Uterus (tissue), 4 donors: ENCODE results near the gene CST6. TPM values are rescaled to one million over a fixed set of nuclear protein-coding genes. Genes with fewer than 3 reads are reported as not detected.

ENCODE experiments used
- DNase-seq, 2 donors: peaks; one replicate each; pipeline ENCODE4 v3.0.0-alpha.2; 2019 to 2020
- H3K27ac ChIP-seq, 2 donors: fragments of 200-600 bp; sonication (generic); 1 replicate in 1 of 2; 2 replicates in 1 of 2; pipeline ENCODE4 v1.5.1; 2016 to 2018
- H3K27me3 ChIP-seq, 2 donors: fragments of 200-600 bp; sonication (generic); one replicate each; pipeline ENCODE4 v1.5.1; 2018 to 2019; ENCODE audit warnings: control low read depth in 1 of 2
- H3K36me3 ChIP-seq, 2 donors: fragments of 200-600 bp; sonication (generic); one replicate each; pipeline ENCODE4 v1.5.1; 2019; ENCODE audit warnings: control low read depth in 1 of 2
- H3K4me1 ChIP-seq, 2 donors: fragments of 200-600 bp; sonication (generic); one replicate each; pipeline ENCODE4 v1.5.1; 2018 to 2019; ENCODE audit warnings: control low read depth in 1 of 2
- H3K4me3 ChIP-seq, 2 donors: fragments of 200-600 bp; sonication (generic); 1 replicate in 1 of 2; 2 replicates in 1 of 2; pipeline ENCODE4 v1.5.1; 2018 to 2019; ENCODE audit warnings: mild to moderate bottlenecking in 1 of 2
- H3K9me3 ChIP-seq, 2 donors: fragments of 200-600 bp; sonication (generic); one replicate each; pipeline ENCODE4 v1.5.1; 2019; ENCODE audit warnings: control low read depth in 1 of 2
- POLR2A ChIP-seq, 2 donors: fragments of 450-650 bp; IDR thresholded peaks; one replicate each; pipeline ENCODE4 v1.6.1; 2016; ENCODE audit warnings: antibody characterized with exemption in 2 of 2, mild to moderate bottlenecking in 1 of 2, moderate library complexity in 1 of 2
- intact Hi-C: fragments of 100-400 bp; cut with DNase I; formaldehyde crosslinking; loops from one replicate; pipeline ENCODE4 v1.15.1; 2023; ENCODE audit warnings: low total_unique reads
- total RNA-seq, 4 donors: library from RNA; depleted of rRNA in 3 of 4; stranded (reverse); fragments of >200 nt in 3 of 4; gene quantifications; one replicate each; pipeline versions ENCODE4 v1.1.0 to v1.2.4, GENCODE V29; 2014 to 2023
- TF ChIP-seq, protein P1 (sequence below), 4 experiments: fragments of 200-600 bp in 2 of 4; fragments of 450-650 bp in 2 of 4; sonication (generic) in 2 of 4; IDR thresholded peaks; one replicate each; pipeline ENCODE4 v1.5.1; 2016 to 2019; ENCODE audit warnings: antibody characterized with exemption in 4 of 4, mild to moderate bottlenecking in 2 of 4, moderate library complexity in 1 of 4
- donor health status: DM: yes; HTN: yes; CAD: no.

Gene CST6
- total RNA-seq, 4 donors from 2014 or later, result 0.59 TPM; not detected in 3

DNA sequence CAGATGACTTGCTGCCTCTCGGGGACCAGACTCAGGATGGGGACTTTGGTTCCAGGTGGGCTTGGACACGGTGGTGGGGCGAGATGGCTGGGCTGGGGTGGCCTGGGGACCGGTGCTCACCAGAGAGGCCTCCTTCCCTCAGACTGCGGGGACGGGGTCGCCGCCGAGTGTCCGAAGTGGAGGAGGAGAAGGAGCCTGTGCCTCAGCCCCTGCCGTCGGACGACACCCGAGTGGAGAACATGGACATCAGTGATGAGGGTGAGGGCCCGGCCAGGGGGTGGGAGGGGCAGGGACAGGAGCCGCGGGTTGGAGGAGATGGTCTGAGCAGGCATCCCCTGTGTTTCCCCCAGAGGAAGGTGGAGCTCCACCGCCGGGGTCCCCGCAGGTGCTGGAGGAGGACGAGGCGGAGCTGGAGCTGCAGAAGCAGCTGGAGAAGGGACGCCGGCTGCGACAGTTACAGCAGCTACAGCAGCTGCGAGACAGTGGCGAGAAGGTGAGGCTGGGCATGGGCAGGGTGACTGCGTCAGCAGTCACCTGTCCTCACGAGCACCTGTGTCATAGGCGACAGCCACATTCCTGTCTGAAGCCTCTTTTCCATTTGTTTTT is 44.4 kb upstream of the CST6 start:
- TF ChIP-seq, protein P1, sequence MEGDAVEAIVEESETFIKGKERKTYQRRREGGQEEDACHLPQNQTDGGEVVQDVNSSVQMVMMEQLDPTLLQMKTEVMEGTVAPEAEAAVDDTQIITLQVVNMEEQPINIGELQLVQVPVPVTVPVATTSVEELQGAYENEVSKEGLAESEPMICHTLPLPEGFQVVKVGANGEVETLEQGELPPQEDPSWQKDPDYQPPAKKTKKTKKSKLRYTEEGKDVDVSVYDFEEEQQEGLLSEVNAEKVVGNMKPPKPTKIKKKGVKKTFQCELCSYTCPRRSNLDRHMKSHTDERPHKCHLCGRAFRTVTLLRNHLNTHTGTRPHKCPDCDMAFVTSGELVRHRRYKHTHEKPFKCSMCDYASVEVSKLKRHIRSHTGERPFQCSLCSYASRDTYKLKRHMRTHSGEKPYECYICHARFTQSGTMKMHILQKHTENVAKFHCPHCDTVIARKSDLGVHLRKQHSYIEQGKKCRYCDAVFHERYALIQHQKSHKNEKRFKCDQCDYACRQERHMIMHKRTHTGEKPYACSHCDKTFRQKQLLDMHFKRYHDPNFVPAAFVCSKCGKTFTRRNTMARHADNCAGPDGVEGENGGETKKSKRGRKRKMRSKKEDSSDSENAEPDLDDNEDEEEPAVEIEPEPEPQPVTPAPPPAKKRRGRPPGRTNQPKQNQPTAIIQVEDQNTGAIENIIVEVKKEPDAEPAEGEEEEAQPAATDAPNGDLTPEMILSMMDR (IDR thresholded peaks at IDR 0.05), result no peak
- no peak for TF ChIP-seq POLR2A (IDR thresholded peaks at IDR 0.05)
- DNase-seq, result no peak
- no peaks in the 10 kb centered on the region for H3K27me3 ChIP-seq
- no peaks in the 10 kb centered on the region for H3K9me3 ChIP-seq
- no peaks in the 10 kb centered on the region for H3K36me3 ChIP-seq
- no peak overlapping the region for H3K27ac ChIP-seq
- intact Hi-C loops, result no loop called here
- no peak overlapping the region for H3K4me3 ChIP-seq
- H3K4me1 ChIP-seq, result peaks cover 9 to 10% of the 10 kb centered on the region in 2 donors

DNA sequence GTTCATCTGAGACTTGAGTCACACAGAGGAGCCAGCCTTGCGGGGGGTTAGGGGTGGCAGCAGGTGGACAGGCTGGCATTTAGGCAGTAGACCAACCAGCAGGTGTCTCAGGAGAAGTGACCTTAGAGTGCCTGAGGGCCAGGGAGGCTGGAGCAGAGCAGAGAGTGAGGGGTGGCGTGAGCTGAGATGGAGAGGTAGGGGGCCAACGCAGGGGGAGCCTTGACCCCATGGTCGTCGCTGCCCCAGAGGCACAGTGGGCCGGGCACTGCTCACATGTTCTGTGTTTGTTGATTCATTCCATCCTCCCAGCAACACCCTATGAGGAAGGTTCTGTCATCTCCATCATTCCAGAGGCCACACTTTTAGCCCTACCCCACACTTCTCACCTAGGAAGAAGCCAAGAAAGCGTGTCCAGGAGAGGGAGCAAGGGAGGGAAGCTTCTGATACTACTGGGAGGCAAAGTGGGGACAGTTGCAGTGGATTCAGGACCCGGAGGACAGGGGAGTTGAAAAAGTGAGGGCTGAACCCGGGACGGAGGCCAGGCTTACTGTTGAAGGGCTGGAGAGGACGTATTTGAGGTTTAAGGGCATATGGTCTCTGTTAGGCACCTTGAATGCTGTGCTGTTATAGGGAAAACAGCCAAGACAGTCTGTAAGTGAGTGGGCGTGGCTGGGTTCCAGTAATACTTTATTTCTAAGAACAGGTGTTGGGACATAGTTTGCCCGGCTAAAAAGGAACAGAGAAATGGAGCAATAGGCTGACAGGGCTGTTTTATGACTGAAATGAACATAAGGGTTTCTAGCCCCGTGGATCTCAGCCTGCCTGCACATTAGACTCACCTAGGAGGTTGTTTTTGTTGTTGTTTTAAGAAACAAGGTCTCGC is 43.0 kb upstream of the CST6 start:
- Histone ChIP-seq H3K4me1 (peaks cover 0 to 4% of the 10 kb centered on the region in 2 donors), H3K9me3 (no peaks in the 10 kb centered on the region), H3K36me3 (no peaks in the 10 kb centered on the region), H3K27ac (no peak overlapping the region), H3K4me3 (no peak overlapping the region), H3K27me3 (no peaks in the 10 kb centered on the region)
- DNase-seq, result no peak
- intact Hi-C loops, result no loop called here
- TF ChIP-seq POLR2A (IDR thresholded peaks at IDR 0.05), result no peak
- TF ChIP-seq, protein P1 (IDR thresholded peaks at IDR 0.05), result no peak

DNA sequence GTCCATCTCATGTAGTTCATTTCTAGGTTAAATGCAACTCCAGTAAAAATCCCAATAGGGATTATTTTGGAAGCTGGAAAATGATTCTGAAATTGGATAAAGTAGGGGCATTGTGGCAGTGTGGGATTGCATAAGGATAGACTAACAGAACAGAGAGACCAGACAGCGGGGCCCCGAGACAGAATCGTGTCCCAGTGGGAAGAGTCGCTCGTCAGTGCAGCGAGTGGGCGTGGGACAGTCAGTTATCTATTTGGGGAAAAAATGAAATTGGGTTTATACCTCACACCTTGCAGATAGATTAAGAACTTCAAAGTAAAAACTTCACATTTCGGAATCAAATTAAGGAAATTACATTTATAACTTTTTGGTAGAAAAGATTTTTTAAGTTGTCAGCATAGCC is 39.7 kb upstream of the CST6 start:
- intact Hi-C loops, result no loop called here
- no peaks in the 10 kb centered on the region for H3K36me3 ChIP-seq

DNA sequence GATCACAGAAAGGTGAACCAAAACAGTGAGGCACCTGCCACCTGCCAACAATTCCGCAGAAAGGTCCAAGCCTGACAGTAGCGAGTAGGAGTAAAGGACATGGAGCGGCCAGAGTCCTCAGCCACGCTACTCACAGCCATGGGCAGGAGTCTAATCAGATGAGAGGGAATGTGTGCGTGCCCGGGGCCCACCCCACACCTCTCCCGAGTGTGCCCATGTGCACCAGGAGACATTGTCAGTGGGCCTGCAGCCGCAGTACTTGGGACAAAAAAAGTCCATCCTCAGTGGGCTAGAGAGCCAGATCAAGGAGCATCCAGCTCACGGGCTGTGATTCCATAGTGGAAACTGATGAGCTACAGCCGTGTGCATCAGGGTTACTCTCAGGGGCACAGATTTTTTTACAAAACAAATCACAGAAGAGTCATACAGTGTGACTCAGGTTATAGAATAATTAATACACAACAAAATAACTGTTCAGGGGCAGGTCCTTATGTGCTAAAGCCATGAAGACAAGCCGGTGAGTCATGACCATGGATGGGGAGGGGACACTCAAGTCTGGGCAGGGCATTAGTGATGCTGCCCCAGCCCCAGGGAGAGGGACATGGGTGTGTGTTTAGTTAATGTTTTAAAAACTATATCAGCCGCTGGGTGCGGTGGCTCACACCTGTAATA is 38.2 kb upstream of the CST6 start:
- TF ChIP-seq POLR2A (IDR thresholded peaks at IDR 0.05), result no peak
- TF ChIP-seq, protein P1 (IDR thresholded peaks at IDR 0.05), result no peak
- no peak for DNase-seq
- intact Hi-C loops, result no loop called here
- H3K4me3 ChIP-seq, result no peak overlapping the region
- H3K4me1 ChIP-seq, result no peaks in the 10 kb centered on the region
- H3K36me3 ChIP-seq, result no peaks in the 10 kb centered on the region
- H3K27ac ChIP-seq, result no peak overlapping the region
- H3K27me3 ChIP-seq, result no peaks in the 10 kb centered on the region
- no peaks in the 10 kb centered on the region for H3K9me3 ChIP-seq

More for the DNA sequence above, 39.7 kb upstream of the CST6 start:
- H3K27me3 ChIP-seq, result no peaks in the 10 kb centered on the region
- no peak overlapping the region for H3K4me3 ChIP-seq
- no peaks in the 10 kb centered on the region for H3K9me3 ChIP-seq
- H3K4me1 ChIP-seq, result no peaks in the 10 kb centered on the region
- TF ChIP-seq, protein P1 (IDR thresholded peaks at IDR 0.05), result no peak
- no peak for TF ChIP-seq POLR2A (IDR thresholded peaks at IDR 0.05)
- H3K27ac ChIP-seq, result no peak overlapping the region
- no peak for DNase-seq

DNA sequence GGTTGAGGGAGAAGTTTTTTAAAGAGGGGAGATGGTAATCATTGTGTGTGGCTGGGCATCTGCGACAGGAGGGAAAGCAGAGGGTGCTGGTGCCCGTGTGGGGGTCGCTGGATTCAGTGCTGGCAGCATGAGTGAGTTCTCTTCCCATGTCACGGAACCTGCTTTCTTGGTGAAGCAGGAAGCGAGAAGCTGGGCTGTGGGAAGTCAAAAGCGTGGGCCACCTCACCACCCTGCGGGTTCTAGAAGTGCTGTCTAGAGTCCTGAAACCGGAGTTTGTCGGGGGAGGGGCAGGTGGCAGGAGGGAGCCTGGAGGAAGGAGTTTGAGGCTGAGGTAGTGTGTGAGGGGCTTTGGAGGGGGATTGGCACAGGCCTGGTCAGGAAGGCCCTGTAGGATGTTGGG is 36.0 kb upstream of the CST6 start:
- H3K9me3 ChIP-seq, result no peaks in the 10 kb centered on the region
- no peaks in the 10 kb centered on the region for H3K27me3 ChIP-seq
- no peaks in the 10 kb centered on the region for H3K36me3 ChIP-seq

More for the DNA sequence above, 36.0 kb upstream of the CST6 start:
- Histone ChIP-seq H3K4me1 (no peaks in the 10 kb centered on the region), H3K4me3 (no peak overlapping the region), H3K27ac (no peak overlapping the region)
- no peak for DNase-seq
- TF ChIP-seq, protein P1 (IDR thresholded peaks at IDR 0.05), result no peak
- no peak for TF ChIP-seq POLR2A (IDR thresholded peaks at IDR 0.05)
- intact Hi-C loops, result no loop called here
